LNCAP (cell line): ENCODE measurements around the gene TGFB3.

Experiments used
- TF ChIP-seq, protein P1 (sequence below): fragments of 450-650 bp; IDR thresholded peaks from 2 replicates; pipeline ENCODE4 v1.5.1; 2017; ENCODE audit warnings: mild to moderate bottlenecking

The TGFB3 gene

GRCh38 chr14:75926431-75927115 lies 55.2 kb downstream of the TGFB3 start:
- TF ChIP-seq, protein P1, sequence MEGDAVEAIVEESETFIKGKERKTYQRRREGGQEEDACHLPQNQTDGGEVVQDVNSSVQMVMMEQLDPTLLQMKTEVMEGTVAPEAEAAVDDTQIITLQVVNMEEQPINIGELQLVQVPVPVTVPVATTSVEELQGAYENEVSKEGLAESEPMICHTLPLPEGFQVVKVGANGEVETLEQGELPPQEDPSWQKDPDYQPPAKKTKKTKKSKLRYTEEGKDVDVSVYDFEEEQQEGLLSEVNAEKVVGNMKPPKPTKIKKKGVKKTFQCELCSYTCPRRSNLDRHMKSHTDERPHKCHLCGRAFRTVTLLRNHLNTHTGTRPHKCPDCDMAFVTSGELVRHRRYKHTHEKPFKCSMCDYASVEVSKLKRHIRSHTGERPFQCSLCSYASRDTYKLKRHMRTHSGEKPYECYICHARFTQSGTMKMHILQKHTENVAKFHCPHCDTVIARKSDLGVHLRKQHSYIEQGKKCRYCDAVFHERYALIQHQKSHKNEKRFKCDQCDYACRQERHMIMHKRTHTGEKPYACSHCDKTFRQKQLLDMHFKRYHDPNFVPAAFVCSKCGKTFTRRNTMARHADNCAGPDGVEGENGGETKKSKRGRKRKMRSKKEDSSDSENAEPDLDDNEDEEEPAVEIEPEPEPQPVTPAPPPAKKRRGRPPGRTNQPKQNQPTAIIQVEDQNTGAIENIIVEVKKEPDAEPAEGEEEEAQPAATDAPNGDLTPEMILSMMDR = no peak

- TF ChIP-seq, protein P1 = no peak
Observed at GRCh38 chr14:75917946-75918335, 63.9 kb downstream of the TGFB3 start.

GRCh38 chr14:75917322-75917945 lies 64.4 kb downstream of the TGFB3 start:
- TF ChIP-seq, protein P1 = no peak

DNA sequence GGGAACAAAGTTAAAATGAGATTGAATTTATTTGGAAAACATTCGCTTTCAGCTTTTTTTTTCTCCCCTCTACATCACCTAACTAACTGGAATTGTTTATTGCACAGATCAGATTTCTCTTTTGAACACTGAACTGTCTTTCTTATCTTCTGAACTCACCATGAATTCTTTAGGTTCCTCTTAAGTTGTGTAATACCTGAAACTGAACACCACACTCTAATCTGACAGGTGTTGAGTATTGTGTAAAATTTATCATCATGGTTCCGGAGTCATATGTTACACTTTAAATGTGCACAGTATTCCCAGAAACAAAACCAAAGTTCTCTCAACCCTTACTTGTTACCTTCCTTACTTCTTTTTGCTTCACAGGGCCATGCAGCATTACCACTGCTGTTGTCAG lies 66.8 kb downstream of the TGFB3 start:
- TF ChIP-seq, protein P1 = no peak

- TF ChIP-seq, protein P1 = no peak
Observed at GRCh38 chr14:75913183-75913582, 68.6 kb downstream of the TGFB3 start.

- TF ChIP-seq, protein P1 = no peak
Observed at GRCh38 chr14:75911883-75912282, 69.9 kb downstream of the TGFB3 start.

- TF ChIP-seq, protein P1 = no peak
Observed at GRCh38 chr14:75910048-75910447, 71.7 kb downstream of the TGFB3 start.
